Prostate gland (tissue), 2 donors: ENCODE results near the gene ATP6V1A. TPM values are rescaled to one million over a fixed set of nuclear protein-coding genes. Genes with fewer than 3 reads are reported as not detected.

Experiments used
- DNase-seq: peaks from one replicate; pipeline ENCODE4 v3.0.0-alpha.2; 2019; ENCODE audit warnings: low spot score
- H3K27ac ChIP-seq, 2 donors: fragments of 200-600 bp; sonication (generic); 2 replicates each; pipeline ENCODE4 v1.5.1; 2017 to 2019
- H3K27me3 ChIP-seq: fragments of 200-600 bp; sonication (generic); replicated peaks from 2 replicates; pipeline ENCODE4 v1.5.1; 2019; ENCODE audit not compliant: insufficient read depth
- H3K36me3 ChIP-seq, 2 donors: fragments of 200-600 bp; sonication (generic); 1 replicate in 1 of 2; 2 replicates in 1 of 2; pipeline versions ENCODE4 v1.5.1 to v1.8.1; 2017 to 2019
- H3K4me1 ChIP-seq: fragments of 200-600 bp; sonication (generic); replicated peaks from 2 replicates; pipeline ENCODE4 v1.5.1; 2019
- H3K4me3 ChIP-seq, 2 donors: fragments of 200-600 bp; sonication (generic); 2 replicates each; pipeline ENCODE4 v1.5.1; 2017 to 2019
- H3K9me3 ChIP-seq: fragments of 200-600 bp; sonication (generic); 2 replicates; pipeline ENCODE4 v1.5.1; 2017
- CTCF ChIP-seq, 4 experiments: fragments of 200-600 bp in 2 of 4; fragments of 450-650 bp in 2 of 4; sonication (generic) in 2 of 4; IDR thresholded peaks; 1 replicate in 3 of 4; 2 replicates in 1 of 4; pipeline ENCODE4 v1.5.1; 2016 to 2019; ENCODE audit warnings: antibody characterized with exemption in 4 of 4, mild to moderate bottlenecking in 2 of 4, moderate library complexity in 2 of 4
- POLR2A ChIP-seq: fragments of 450-650 bp; IDR thresholded peaks from one replicate; pipeline ENCODE4 v1.6.1; 2016; ENCODE audit warnings: antibody characterized with exemption, mild to moderate bottlenecking
- POLR2AphosphoS5 ChIP-seq: sonication (generic); formaldehyde crosslinking; IDR thresholded peaks from one replicate; pipeline ENCODE4 v1.6.1; 2017; ENCODE audit warnings: antibody characterized with exemption
- WGBS: methylation state at CpG from one replicate; pipeline ENCODE4 v1.1.5; 2018; 5-methylcytosine and 5-hydroxymethylcytosine counted together
- intact Hi-C: fragments of 100-400 bp; cut with DNase I; formaldehyde crosslinking; loops from one replicate; pipeline ENCODE4 v1.14.2; 2022
- total RNA-seq, 2 donors: library from RNA; depleted of rRNA; stranded (reverse); fragments of >200 nt; gene quantifications; one replicate each; pipeline ENCODE4 v1.1.0, GENCODE V29; 2016

Gene ATP6V1A
- total RNA-seq, 2 donors from 2014 or later = 43.4 to 60.4 TPM

- H3K9me3 ChIP-seq = no peaks in the 10 kb centered on the region
- peak; percentile 24 to 89 (median 72) for TF ChIP-seq CTCF (IDR thresholded peaks at IDR 0.05)
- TF ChIP-seq POLR2A = peak; percentile 63
- peak; percentile 81 for TF ChIP-seq POLR2AphosphoS5
- H3K36me3 ChIP-seq = no peaks in the 10 kb centered on the region
- peak overlapping the region; percentile 99 for H3K27ac ChIP-seq
- WGBS = under 1% methylated on average over 35 of the region's 35 CpGs
- H3K4me1 ChIP-seq = no peaks in the 10 kb centered on the region
- intact Hi-C loops = loop anchor here (5.0 to 10.0 kb wide), 3 partner anchors 230 to 1402 kb away; partner anchors contain the start of genes CCDC191, QTRT2, SPICE1 and ZBTB20
- no peaks in the 10 kb centered on the region for H3K27me3 ChIP-seq
- peak; percentile 89 for DNase-seq
- H3K4me3 ChIP-seq = peak overlapping the region; percentile 85 to 93
These were observed 1.7 kb upstream of the ATP6V1A start for GRCh38 chr3:113744941-113745755.

GRCh38 chr3:113745756-113746547 lies 883 bp upstream of the ATP6V1A start, which contains the start of gene NAA50:
NAA50 (minus strand) TSS chr3:113746249; CDS start chr3:113745949, 300 bp downstream.
- TF ChIP-seq CTCF (IDR thresholded peaks at IDR 0.05) = peak in 2 of 4 experiments; percentile 4 to 24
- no peak for TF ChIP-seq POLR2AphosphoS5
- peak; percentile 85 for TF ChIP-seq POLR2A
- Histone ChIP-seq H3K4me1 (no peaks in the 10 kb centered on the region), H3K27me3 (no peaks in the 10 kb centered on the region), H3K4me3 (peak within 1 kb of the TSS; percentile 85 to 93), H3K27ac (peak within 1 kb of the TSS; percentile 99), H3K9me3 (no peaks in the 10 kb centered on the region), H3K36me3 (no peaks in the 10 kb centered on the region)
- intact Hi-C loops = loop anchor here (2.0 to 10.0 kb wide), 4 partner anchors 49 to 1401 kb away; partner anchors contain the start of genes CCDC191, QTRT2, SPICE1 and USF3
- WGBS = under 1% methylated on average over 72 of the region's 72 CpGs
- DNase-seq = peak; percentile 87

GRCh38 chr3:113747283-113748046 lies 630 bp downstream of the ATP6V1A start:
- TF ChIP-seq POLR2A = no peak
- TF ChIP-seq CTCF (IDR thresholded peaks at IDR 0.05) = no peak
- no peak for TF ChIP-seq POLR2AphosphoS5
- WGBS = 2% methylated on average over 18 of the region's 18 CpGs
- Histone ChIP-seq H3K27me3 (no peaks in the 10 kb centered on the region), H3K4me1 (no peaks in the 10 kb centered on the region), H3K9me3 (no peaks in the 10 kb centered on the region), H3K36me3 (no peaks in the 10 kb centered on the region), H3K27ac (peak overlapping the region; percentile 99), H3K4me3 (peak overlapping the region; percentile 85 to 93)
- intact Hi-C loops = loop anchor here (2.0 to 10.0 kb wide), 4 partner anchors 51 to 1400 kb away; partner anchors contain the start of genes CCDC191, QTRT2, SPICE1 and USF3
- DNase-seq = peak; percentile 8

GRCh38 chr3:113751141-113751540 lies 4.3 kb downstream of the ATP6V1A start:
- Histone ChIP-seq H3K27me3 (no peaks in the 10 kb centered on the region), H3K27ac (no peak overlapping the region), H3K36me3 (no peaks in the 10 kb centered on the region), H3K4me3 (no peak overlapping the region), H3K4me1 (no peaks in the 10 kb centered on the region), H3K9me3 (no peaks in the 10 kb centered on the region)
- intact Hi-C loops = no loop called here
- no peak for DNase-seq
- TF ChIP-seq POLR2AphosphoS5 = no peak
- TF ChIP-seq CTCF (IDR thresholded peaks at IDR 0.05) = no peak
- TF ChIP-seq POLR2A = no peak
